Colonic mucosa (tissue), 4 donors: ENCODE measurements around the gene MINK1. TPM values are rescaled to one million over a fixed set of nuclear protein-coding genes. Genes with fewer than 3 reads are reported as not detected.
A peak's percentile ranks its signal among the peaks of the same experiment; 100 is the strongest.
"Not testable (repeated sequence)": the region's sequence is repeated elsewhere in the genome, so short reads cannot be mapped to it uniquely, and the experiment has no call there.

Source experiments
- DNase-seq: peaks from one replicate; pipeline ENCODE4 v3.0.0-alpha.2; 2020
- H3K27ac ChIP-seq: fragments of 200-600 bp; one replicate; pipeline ENCODE4 v1.8.0; 2021
- H3K27me3 ChIP-seq: fragments of 200-600 bp; one replicate; pipeline ENCODE4 v1.8.0; 2021
- H3K36me3 ChIP-seq: fragments of 200-600 bp; one replicate; pipeline ENCODE4 v1.8.0; 2021
- H3K4me1 ChIP-seq: fragments of 200-600 bp; one replicate; pipeline ENCODE4 v1.8.0; 2021; ENCODE audit warnings: mild to moderate bottlenecking
- H3K4me3 ChIP-seq: fragments of 200-600 bp; one replicate; pipeline ENCODE4 v1.8.0; 2021
- H3K9ac ChIP-seq, 2 donors: one replicate each; pipeline ENCODE4 v1.7.0; 2013; ENCODE audit warnings: control low read depth in 2 of 2, low read depth in 2 of 2, low read length in 2 of 2
- H3K9me3 ChIP-seq: fragments of 200-600 bp; one replicate; pipeline ENCODE4 v1.8.0; 2021
- CTCF ChIP-seq: fragments of 200-600 bp; IDR thresholded peaks from one replicate; pipeline ENCODE4 v1.8.0; 2022; ENCODE audit warnings: antibody characterized with exemption, mild to moderate bottlenecking
- intact Hi-C: fragments of 100-400 bp; cut with DNase I; formaldehyde crosslinking; loops from one replicate; pipeline ENCODE4 v1.14.1; 2022
- total RNA-seq, 2 donors: library from RNA; stranded (reverse); fragmentation: NEBNext Ultra II Directional in 1 of 2; extraction: Animal tissue kit (Norgen Biotek cat#: 25700) in 1 of 2; gene quantifications; one replicate each; pipeline ENCODE4 v1.2.1, GENCODE V29; 2021
- donor health status: healthy.
- donor health status: DM: no; HTN: no; CAD: no.
- donor health status: DM: no; HTN: no; CAD: no.

The MINK1 gene
- total RNA-seq, 2 donors from 2014 or later, result 172 to 215 TPM

DNA sequence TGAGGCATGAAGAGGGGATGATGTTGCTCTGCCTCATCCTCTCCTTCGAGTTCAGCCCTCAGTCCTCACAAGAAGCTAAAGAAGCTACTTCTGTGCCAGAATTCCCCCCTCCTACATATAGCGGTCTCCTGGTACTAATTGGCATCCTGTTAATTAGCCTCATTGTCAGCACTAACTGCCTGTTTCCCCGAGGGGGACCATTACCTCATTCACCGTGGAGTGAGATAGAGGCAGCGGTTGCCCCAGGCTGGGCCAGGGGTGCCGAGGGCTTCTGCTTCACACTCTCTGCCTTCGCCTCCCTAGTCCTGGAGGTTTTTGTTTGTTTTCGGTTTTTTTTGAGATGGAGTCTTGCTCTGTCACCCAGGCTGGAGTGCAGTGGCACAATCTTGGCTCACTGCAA lies 5.7 kb upstream of the MINK1 start:
- no peak overlapping the region for H3K27ac ChIP-seq
- no peaks in the 10 kb centered on the region for H3K9me3 ChIP-seq
- H3K36me3 ChIP-seq, result no peaks in the 10 kb centered on the region
- no peak overlapping the region for H3K4me3 ChIP-seq
- intact Hi-C loops, result no loop called here
- H3K9ac ChIP-seq, result no peak overlapping the region
- DNase-seq, result no peak
- TF ChIP-seq CTCF, result no peak
- no peaks in the 10 kb centered on the region for H3K27me3 ChIP-seq
- H3K4me1 ChIP-seq, result no peaks in the 10 kb centered on the region

DNA sequence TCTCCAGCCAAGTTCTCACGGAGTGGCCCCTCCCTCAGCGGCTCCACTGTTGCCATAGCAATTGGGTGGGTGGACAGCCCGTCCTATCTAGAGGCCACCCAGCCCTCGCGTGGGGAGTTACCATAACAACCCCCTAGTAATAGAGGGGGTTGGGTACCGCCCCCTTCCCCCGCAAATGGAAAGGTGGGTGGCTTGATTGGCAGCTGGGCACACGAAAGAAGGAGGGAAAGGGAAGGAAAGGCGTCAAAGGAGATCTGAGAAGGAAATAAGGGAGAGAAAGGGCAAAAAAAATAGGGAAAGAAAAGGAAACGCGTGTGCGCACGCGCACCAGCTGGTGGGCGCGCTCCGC lies 337 bp upstream of the MINK1 start:
- H3K9me3 ChIP-seq, H3K27me3 ChIP-seq, H3K36me3 ChIP-seq, intact Hi-C loops, DNase-seq: not testable (repeated sequence)
- peaks cover 12% of the 10 kb centered on the region for H3K4me1 ChIP-seq
- H3K9ac ChIP-seq, result peak overlapping the region in 1 of 2 donors; percentile 90
- H3K27ac ChIP-seq, result peak overlapping the region; percentile 98
- peak overlapping the region; percentile 94 for H3K4me3 ChIP-seq

DNA sequence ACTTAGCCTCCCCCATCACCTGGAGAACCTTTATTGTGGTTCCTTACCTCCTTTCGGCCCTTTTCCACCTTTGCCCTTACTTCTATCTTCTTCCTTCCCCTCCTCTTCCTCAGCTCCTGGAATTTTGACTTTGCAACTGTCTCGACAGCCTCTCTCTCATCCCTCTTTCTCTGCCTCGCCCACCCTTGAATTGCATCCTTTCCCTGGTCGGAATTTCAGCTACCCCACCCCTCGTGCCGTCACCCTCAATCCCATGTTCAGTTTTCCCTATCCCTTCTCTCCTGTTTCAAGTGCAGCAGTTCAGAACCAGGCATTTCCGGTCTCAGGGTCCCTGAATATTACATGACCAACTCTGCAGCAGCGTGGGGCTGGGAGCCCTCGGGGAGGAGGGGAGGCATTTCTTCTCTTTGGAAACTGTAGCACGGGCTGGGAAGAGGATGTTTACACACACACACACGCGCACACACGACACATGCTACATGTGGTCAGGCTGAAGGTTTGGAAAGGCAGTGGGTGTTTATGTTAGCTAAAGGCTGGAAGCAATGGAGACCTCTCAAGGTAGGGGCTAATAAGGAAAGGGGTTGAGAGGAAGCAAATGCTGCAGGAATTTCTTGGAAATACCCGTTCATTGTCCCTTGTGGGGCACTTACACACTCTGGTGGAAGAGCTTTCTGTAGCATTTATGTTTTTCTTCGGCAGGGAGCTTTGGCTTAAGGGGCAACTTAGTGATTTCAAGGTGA lies 971 bp downstream of the MINK1 start:
- H3K9me3 ChIP-seq, result no peaks in the 10 kb centered on the region
- no peaks in the 10 kb centered on the region for H3K36me3 ChIP-seq
- H3K4me3 ChIP-seq, result peak overlapping the region; percentile 94
- DNase-seq, result peak; percentile 60
- intact Hi-C loops, result no loop called here
- no peaks in the 10 kb centered on the region for H3K27me3 ChIP-seq
- H3K4me1 ChIP-seq, result peaks cover 15% of the 10 kb centered on the region
- no peak for TF ChIP-seq CTCF
- peak overlapping the region; percentile 81 to 90 for H3K9ac ChIP-seq
- peak overlapping the region; percentile 98 for H3K27ac ChIP-seq

DNA sequence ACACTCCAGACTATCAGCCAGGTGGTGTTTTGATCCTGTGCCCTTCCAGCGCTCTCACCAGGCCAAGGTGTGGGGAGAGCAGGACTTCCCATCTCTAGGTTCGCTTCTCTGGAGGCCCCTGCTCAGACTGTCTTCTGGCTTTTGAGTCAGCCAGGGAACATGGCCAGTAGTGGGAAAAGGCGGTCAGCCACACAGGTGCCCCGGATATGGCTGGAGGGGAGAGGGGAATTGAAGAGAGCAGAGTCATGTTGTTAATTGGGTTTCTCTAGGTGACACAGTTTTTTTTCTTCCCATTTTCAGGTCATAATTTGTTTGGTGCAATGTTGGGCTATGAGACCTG lies 1.5 kb downstream of the MINK1 start:
- H3K36me3 ChIP-seq, result no peaks in the 10 kb centered on the region
- peak overlapping the region; percentile 94 for H3K4me3 ChIP-seq
- no peaks in the 10 kb centered on the region for H3K27me3 ChIP-seq
- H3K9ac ChIP-seq, result peak overlapping the region; percentile 4 to 90
- H3K27ac ChIP-seq, result peak overlapping the region; percentile 98
- H3K4me1 ChIP-seq, result peaks cover 15% of the 10 kb centered on the region
- intact Hi-C loops, result no loop called here
- TF ChIP-seq CTCF, result no peak
- no peaks in the 10 kb centered on the region for H3K9me3 ChIP-seq
- peak; percentile 42 for DNase-seq

DNA sequence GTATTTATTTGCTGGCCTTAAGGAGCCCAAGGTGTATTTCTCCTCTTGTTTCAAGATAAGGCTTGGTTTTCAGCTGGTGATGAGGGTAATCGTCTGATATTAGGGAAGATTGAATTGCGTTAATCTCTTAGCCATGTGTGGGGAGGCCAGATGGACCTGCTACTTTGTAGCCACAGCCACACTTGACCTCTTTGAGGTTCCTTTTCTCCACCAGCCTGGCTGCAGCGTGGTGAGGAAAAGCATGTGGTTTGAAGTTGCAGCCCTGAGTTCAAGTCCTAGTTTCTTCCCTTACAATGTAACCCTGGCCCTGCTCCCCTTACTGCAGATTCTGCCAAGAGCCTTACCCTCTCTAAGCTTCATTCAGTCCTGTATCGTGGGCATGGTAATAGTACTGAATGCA lies 3.1 kb downstream of the MINK1 start:
- intact Hi-C loops, result no loop called here
- Histone ChIP-seq H3K36me3 (no peaks in the 10 kb centered on the region), H3K9ac (peak overlapping the region in 1 of 2 donors; percentile 1), H3K9me3 (no peaks in the 10 kb centered on the region), H3K4me1 (peaks cover 15% of the 10 kb centered on the region), H3K27ac (no peak overlapping the region), H3K4me3 (no peak overlapping the region), H3K27me3 (no peaks in the 10 kb centered on the region)
- TF ChIP-seq CTCF, result no peak
- no peak for DNase-seq

GRCh38 chr17:4837471-4838308 lies 4.5 kb downstream of the MINK1 start:
- DNase-seq, result no peak
- Histone ChIP-seq H3K9ac (no peak overlapping the region), H3K4me1 (peaks cover 15% of the 10 kb centered on the region), H3K4me3 (no peak overlapping the region), H3K9me3 (no peaks in the 10 kb centered on the region), H3K27me3 (no peaks in the 10 kb centered on the region), H3K27ac (no peak overlapping the region), H3K36me3 (no peaks in the 10 kb centered on the region)
- intact Hi-C loops, result no loop called here
- TF ChIP-seq CTCF, result no peak
